Lung (tissue), 12 donors: ENCODE measurements around the gene TTC28. TPM values are rescaled to one million over a fixed set of nuclear protein-coding genes. Genes with fewer than 3 reads are reported as not detected.

Experiments used
- ATAC-seq: fragments of 200-7000 bp; cut with Tn5 transposase; one replicate; pipeline ENCODE4 v1.9.1; 2020; ENCODE audit warnings: moderate number of reproducible peaks; ENCODE audit not compliant: insufficient read depth, low FRiP score
- DNase-seq, 3 donors: peaks; one replicate each; pipeline ENCODE4 v3.0.0-alpha.2; 2013 to 2017
- H3K27ac ChIP-seq, 2 donors: one replicate each; pipeline ENCODE4 v1.5.1; 2013; ENCODE audit warnings: mild to moderate bottlenecking in 2 of 2, moderate library complexity in 2 of 2, control low read depth in 1 of 2, inconsistent platforms in 1 of 2, low read depth in 1 of 2, low read length in 1 of 2
- H3K27me3 ChIP-seq, 3 donors: one replicate each; pipeline ENCODE4 v1.5.1; 2013; ENCODE audit warnings: low read length in 2 of 3; ENCODE audit not compliant: control insufficient read depth in 3 of 3, insufficient read depth in 3 of 3
- H3K36me3 ChIP-seq, 4 donors: one replicate each; pipeline ENCODE4 v1.5.1; 2013; ENCODE audit warnings: low read length in 4 of 4, mild to moderate bottlenecking in 1 of 4, moderate library complexity in 1 of 4; ENCODE audit not compliant: control insufficient read depth in 4 of 4, insufficient read depth in 4 of 4
- H3K4me1 ChIP-seq, 5 donors: one replicate each; pipeline ENCODE4 v1.5.1; 2013; ENCODE audit warnings: low read length in 5 of 5, mild to moderate bottlenecking in 2 of 5, moderate library complexity in 1 of 5; ENCODE audit not compliant: control insufficient read depth in 5 of 5, insufficient read depth in 5 of 5
- H3K4me3 ChIP-seq: one replicate; pipeline ENCODE4 v1.5.1; 2013; ENCODE audit warnings: mild to moderate bottlenecking, control low read depth, moderate library complexity
- H3K9ac ChIP-seq, 2 donors: one replicate each; pipeline ENCODE4 v1.5.1; 2013; ENCODE audit warnings: low read length in 2 of 2, control low read depth in 1 of 2; ENCODE audit not compliant: insufficient read depth in 1 of 2
- H3K9me3 ChIP-seq, 4 donors: one replicate each; pipeline ENCODE4 v1.5.1; 2013; ENCODE audit warnings: low read length in 3 of 4, mild to moderate bottlenecking in 1 of 4, moderate library complexity in 1 of 4; ENCODE audit not compliant: control insufficient read depth in 4 of 4, insufficient read depth in 3 of 4
- CTCF ChIP-seq: IDR thresholded peaks from 2 replicates; pipeline ENCODE4 v1.5.1; 2012; ENCODE audit warnings: mild to moderate bottlenecking; ENCODE audit errors: control extremely low read depth, extremely low read depth
- WGBS, 2 donors: extraction: QIAGEN DNeasy Blood & Tissue Kit; methylation state at CpG; one replicate each; pipeline ENCODE4 v1.1.7; 2013; 5-methylcytosine and 5-hydroxymethylcytosine counted together
- polyA plus RNA-seq, 2 donors: library from polyadenylated mRNA; stranded (reverse); fragments of 200-250 nt; gene quantifications; one replicate each; pipeline ENCODE4 v1.2.1, GENCODE V29; 2013
- total RNA-seq, 2 donors: library from RNA; depleted of rRNA in 1 of 2; stranded (reverse); fragments of >200 nt in 1 of 2; gene quantifications; one replicate each; pipeline ENCODE4 v1.2.1, GENCODE V29; 2014 to 2021
- donor health status: control.
- donor health status: control.
- donor health status: Bipolar disorder and iron deficiency.
- donor health status: healthy.
- donor health status: DM: yes; HTN: yes; CAD: no.

TTC28 gene
- total and polyA plus RNA-seq, 4 donors, result 4.7 to 72.2 (median 24.8) TPM

DNA sequence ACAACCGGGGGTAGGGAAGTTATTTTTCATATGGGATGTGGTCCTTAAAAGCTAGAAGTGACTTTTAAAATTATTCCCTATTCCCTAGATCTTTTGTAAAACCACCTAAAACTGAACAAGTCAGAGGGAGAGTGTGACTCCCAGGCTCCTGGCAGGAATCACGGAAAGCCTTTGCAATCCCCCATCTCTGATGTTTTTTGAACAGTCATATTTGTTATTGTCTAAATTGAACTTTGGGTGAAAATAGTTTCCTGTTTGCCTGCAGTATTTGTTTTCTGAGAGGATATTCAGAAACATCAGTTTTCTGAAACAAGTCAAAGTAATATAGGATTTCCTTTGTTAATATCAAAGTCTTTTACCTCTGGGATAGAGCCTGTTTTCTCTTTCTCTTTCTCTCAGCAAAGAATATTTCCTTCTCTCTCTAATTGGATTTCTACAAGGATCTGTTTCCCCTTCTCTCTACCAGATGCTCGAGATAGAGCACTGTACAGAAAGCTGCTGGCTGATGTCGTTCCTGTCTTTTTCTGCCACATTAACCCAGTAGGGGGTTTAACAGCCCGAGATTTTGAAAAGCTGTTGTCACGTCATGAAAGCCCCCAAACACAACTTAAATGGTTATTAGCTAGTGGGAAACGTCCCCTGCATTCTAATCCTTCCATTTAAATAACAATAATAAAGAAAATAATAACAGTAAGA is 628.4 kb downstream of the TTC28 start:
- no peak for TF ChIP-seq CTCF
- ATAC-seq, result no peak
- H3K27ac ChIP-seq, result no peak overlapping the region
- H3K36me3 ChIP-seq, result peaks cover 0 to 3% (median 1%) of the 10 kb centered on the region in 4 donors
- DNase-seq, result no peak
- WGBS, 2 donors, result 50 to 76% methylated on average over 7 of the region's 7 CpGs
- H3K9ac ChIP-seq, result no peak overlapping the region
- no peaks in the 10 kb centered on the region for H3K27me3 ChIP-seq
- no peak overlapping the region for H3K4me3 ChIP-seq
- H3K4me1 ChIP-seq, result peaks cover 0 to 23% (median 14%) of the 10 kb centered on the region in 5 donors
- H3K9me3 ChIP-seq, result no peaks in the 10 kb centered on the region

DNA sequence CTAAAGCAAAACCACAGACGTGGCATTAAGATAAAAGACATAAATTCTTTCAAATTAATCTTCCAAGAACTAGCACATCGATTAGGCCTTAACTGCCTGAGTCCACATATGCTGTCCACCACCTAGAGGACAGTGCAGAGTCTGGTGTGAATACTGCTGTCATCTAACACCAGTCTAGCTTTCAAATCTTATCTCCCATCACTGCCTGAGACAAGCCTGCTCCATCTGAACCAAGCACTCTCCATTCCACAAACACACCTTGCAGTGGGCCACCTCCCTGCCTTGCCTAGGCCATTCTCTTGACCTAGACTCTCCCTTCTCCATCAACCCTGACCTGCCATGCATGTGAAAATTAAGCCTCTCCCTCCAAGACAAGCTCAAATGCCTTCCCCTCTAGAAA is 631.1 kb downstream of the TTC28 start:
- peak overlapping the region in 1 of 2 donors; percentile 81 for H3K27ac ChIP-seq
- peaks cover 0 to 23% (median 14%) of the 10 kb centered on the region in 5 donors for H3K4me1 ChIP-seq
- 49 to 61% methylated on average over 2 of the region's 2 CpGs for WGBS, 2 donors

DNA sequence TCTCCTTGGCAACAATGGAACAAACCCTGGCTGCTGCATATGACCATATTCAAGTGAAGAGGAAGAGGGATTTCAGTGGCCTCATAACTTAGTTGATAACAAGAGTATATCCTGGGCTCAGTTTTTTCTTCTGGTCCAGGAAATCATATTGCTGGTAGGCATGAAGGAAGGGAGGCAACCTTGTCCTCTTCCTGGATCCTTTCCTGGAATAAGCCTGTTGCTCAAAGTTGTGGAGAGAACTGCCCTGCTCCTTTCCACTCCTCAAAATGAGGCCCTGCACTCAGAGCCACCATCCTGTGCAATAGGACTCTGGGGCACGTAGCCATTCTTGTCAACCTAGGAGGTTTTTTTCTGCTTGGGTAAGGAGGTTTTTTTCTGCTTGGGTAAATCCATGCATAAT is 631.9 kb downstream of the TTC28 start:
- TF ChIP-seq CTCF, result no peak
- H3K4me1 ChIP-seq, result peaks cover 0 to 25% (median 10%) of the 10 kb centered on the region in 5 donors
- H3K4me3 ChIP-seq, result no peak overlapping the region
- peak overlapping the region in 1 of 2 donors; percentile 81 for H3K27ac ChIP-seq
- H3K9me3 ChIP-seq, result no peaks in the 10 kb centered on the region
- H3K9ac ChIP-seq, result no peak overlapping the region
- ATAC-seq, result no peak
- H3K27me3 ChIP-seq, result no peaks in the 10 kb centered on the region
- DNase-seq, result no peak
- WGBS, 2 donors, result 72 to 81% methylated on average over 1 of the region's 1 CpG
- H3K36me3 ChIP-seq, result peaks cover 0 to 3% (median 1%) of the 10 kb centered on the region in 4 donors

More for the DNA sequence above, 631.1 kb downstream of the TTC28 start:
- no peaks in the 10 kb centered on the region for H3K27me3 ChIP-seq
- TF ChIP-seq CTCF, result no peak
- ATAC-seq (no peak), DNase-seq (no peak)
- no peak overlapping the region for H3K4me3 ChIP-seq
- H3K9me3 ChIP-seq, result no peaks in the 10 kb centered on the region
- peaks cover 0 to 3% (median 1%) of the 10 kb centered on the region in 4 donors for H3K36me3 ChIP-seq
- H3K9ac ChIP-seq, result no peak overlapping the region
